DMS 273 (cell line): ENCODE measurements around the gene CTSK.
"Not testable (repeated sequence)": the region's sequence is repeated elsewhere in the genome, so short reads cannot be mapped to it uniquely, and the experiment has no call there.

Experiments
- DNase-seq: peaks from one replicate; lab custom pipeline; 2025; ENCODE audit not compliant: unreplicated experiment; lab: John Stamatoyannopoulos, UW

CTSK gene

GRCh38 chr1:150807249-150808023 is 624 bp downstream of the CTSK start:
- no peak for DNase-seq

DNA sequence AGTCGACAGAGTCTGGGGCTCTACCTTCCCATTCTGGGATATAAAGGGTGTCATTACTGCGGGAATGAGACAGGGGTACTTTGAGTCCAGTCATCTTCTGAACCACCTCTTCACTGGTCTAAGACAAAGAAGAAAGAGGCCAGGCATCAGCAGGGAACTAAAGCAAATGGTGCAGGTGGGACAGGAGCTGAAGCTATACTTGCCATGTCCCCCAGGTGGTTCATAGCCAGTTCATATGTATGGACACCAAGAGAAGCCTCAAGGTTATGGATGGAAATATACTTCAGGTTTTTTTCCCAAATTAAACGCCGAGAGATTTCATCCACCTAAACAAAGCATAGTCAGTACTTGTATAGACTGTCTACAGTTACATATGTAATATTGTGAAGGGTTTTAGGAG is 2.2 kb downstream of the CTSK start:
- no peak for DNase-seq

DNA sequence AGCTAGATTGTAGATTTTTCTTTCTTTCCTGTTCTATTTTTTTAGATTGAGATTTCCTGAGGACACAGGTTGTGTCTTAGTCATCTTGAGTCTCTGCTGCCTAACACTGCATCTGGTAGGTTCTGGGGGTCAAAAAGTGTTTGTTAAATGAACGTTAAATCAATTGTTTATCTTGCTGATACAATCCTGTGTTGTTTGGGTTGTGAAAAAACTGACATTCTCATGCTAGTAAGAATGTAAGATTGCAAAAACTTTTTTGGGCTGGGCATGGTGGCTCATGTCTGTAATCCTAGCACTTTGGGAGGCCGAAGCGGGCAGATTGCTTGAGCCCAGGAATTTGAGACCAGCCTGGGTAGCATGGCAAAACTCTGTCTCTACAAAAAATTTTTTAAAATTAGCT is 3.4 kb downstream of the CTSK start:
- no peak for DNase-seq

GRCh38 chr1:150799089-150799488 is 9.0 kb downstream of the CTSK start:
- DNase-seq: no peak

- no peak for DNase-seq
Measured at GRCh38 chr1:150798525-150798924, 9.5 kb downstream of the CTSK start.

GRCh38 chr1:150796374-150796773 is 11.7 kb downstream of the CTSK start:
- DNase-seq: no peak

DNA sequence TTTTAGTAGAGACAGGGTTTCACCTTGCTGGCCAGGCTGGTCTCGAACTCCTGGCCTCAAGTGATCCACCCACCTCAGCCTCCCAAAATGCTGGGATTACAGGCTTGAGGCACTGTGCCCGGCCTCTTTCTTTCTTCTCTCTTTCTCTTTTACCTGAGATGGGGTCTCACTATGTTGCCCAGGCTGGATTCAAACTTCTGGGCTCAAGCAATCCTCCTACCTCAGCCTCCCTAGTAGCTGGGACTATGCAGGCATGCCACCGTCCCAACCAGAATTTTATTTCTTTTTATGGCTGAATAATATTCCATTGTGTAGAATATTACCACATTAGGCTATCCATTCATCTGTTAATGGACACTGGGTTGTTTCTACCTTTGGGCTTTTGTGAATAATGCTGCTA is 14.3 kb downstream of the CTSK start:
- DNase-seq: not testable (repeated sequence)

- no peak for DNase-seq
Measured at GRCh38 chr1:150793221-150793620, 14.8 kb downstream of the CTSK start.

- DNase-seq: no peak
Measured at GRCh38 chr1:150791585-150791984, 16.5 kb downstream of the CTSK start.

GRCh38 chr1:150789396-150789795 is 18.7 kb downstream of the CTSK start:
- DNase-seq: no peak

- no peak for DNase-seq
Measured at GRCh38 chr1:150788946-150789345, 19.1 kb downstream of the CTSK start.

- DNase-seq: no peak
Measured at GRCh38 chr1:150787455-150787854, 20.6 kb downstream of the CTSK start.

GRCh38 chr1:150780510-150780909 is 27.6 kb downstream of the CTSK start:
- peak; percentile 86 for DNase-seq

DNA sequence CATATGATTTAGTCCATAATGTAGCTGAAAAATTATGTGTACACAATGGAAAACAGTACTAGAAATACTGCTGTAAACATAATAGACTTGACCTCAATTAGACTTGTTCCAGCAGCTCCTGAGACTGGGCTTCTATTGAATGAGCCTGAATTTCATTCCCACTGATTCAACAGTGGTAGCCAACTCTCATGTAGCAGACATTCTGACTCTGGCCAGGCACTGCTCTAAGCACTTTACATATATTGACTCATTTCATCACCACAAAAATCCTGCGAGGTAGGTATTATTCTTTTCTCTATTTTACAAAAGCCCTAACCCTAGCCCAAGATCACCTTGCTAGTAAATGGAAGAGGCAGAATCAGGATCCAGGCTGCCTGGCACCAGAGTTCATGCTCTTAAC is 29.7 kb downstream of the CTSK start:
- no peak for DNase-seq

DNA sequence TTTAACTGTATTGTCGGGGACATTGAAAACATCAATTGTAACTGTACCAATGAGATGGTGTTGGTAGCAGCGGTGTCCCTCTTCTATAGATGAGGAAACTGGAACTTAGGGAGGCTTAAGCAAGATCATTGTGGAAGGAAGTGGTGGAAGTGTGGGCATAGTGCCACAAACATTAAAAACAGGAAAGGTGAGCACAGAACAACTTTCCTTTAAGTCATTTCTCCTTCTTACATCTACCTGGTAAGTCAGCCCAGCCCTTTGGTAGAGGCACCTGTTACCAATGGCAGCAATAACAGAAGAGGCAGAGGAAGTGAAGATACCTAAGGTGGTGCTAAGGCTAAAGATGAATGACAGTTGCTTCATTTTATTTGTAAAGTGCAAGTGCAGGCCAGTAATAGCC is 30.5 kb downstream of the CTSK start:
- DNase-seq: no peak

DNA sequence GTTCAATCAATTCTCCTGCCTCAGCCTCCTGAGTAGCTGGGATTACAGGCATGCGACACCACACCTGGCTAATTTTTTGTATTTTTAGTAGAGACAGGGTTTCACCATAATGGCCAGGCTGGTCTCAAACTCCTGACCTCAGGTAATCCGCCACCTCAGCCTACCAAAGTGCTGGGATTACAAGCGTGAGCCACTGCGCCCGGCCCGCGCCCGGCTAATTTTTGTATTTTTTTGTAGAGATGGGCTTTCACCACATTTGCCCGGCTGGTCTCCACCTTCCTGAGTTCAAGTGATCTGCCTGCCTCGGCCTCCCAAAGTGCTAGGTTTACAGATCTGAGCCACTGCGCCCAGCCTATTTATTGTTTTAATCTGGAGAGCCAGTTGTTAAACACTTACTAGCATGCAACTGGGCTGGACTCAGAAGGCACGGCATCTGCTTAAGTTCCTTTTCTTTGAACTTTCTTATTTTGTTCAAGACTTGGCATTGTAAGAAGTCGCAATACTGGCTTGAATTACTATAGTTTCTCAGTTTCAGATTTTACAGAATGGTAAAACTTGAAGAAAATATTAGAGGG is 32.0 kb downstream of the CTSK start:
- DNase-seq: not testable (repeated sequence)

- no peak for DNase-seq
Measured at GRCh38 chr1:150775276-150775675, 32.8 kb downstream of the CTSK start.

DNA sequence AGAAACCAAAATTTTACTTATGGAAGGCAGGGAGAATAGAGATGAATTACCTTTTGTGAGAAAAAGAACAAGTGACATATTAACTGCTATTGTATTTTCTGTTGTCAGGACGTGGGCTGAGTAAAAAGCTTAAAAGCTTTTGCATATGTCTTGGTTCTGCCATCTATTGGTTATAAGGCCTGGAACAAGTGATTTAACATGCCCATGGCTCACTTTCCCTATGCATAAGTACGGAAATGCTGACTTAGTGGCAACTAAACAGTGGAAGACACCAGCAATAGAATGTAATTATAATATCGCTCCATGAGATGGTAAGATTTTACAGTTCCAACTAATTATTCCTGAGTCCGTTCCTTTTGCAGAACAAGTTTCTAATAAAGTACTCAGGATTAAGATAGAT is 35.7 kb downstream of the CTSK start:
- no peak for DNase-seq

DNA sequence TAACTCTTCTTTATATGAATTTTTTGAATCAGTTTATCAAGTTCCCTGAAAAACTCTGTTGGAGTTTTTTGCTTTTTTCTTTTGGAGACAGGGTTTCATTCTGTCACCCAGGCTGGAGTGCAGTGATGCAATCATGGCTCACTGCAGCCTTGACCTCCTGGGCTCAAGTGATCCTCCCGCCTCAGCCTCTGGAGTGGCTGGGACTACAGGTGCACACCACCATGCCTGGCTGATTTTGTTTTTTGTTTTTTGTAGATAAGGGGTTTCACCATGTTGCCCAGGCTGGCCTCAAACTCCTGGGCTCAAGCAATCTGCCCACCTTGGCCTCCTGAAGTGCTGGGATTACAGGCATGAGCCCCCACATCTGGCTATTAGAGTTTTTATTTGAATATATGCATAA is 40.4 kb downstream of the CTSK start:
- DNase-seq: not testable (repeated sequence)

DNA sequence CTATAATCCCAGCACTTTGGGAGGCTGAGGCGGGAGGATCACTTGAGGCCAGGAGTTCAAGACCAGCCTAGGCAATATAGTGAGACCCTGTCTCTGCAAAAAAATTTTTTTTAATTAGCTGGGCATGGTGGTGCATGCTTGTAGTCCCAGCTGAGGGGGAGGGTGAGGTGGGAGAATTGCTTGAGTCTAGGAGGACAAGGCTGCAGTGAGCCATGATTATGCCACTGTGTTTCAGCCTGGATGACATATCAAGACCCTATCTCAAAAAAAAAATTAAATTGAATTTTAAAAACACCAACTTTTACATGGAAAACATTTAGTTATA is 42.1 kb downstream of the CTSK start:
- DNase-seq: not testable (repeated sequence)

DNA sequence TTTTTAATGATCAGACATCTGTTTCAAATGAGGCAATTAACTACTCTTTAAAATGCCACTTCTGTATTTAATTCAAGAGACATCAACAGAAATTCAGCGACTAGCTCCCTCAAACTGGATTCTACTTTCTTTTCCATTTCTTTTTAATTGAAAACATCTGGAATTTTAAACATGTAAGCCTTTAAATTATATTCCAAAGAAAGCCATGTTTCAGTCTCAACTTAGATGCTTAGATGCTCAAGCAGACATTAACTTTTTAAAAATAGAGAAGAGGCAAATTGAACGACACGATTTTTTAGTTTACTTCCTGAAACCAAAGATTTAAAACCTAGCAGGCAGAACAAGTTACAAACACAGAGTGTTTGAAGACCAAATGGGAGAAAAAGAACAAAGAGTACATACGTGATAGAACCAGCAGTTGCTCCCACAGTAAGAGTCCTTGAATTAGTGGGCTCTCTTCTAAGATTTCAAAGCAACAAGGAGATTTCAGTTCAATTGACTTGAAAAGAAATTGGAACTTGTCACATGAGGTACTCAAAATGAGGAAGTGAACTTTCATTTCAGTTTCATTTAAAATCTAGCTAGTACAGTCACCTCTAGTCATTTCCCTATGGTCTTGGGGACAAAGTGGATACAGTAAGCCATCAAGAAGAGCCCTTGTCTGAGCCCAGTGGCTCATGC is 42.6 kb downstream of the CTSK start, which contains the start of gene CTSS:
Gene CTSS, minus strand, starts transcription at position 483 of the 681 bp plus-strand sequence. CDS start 1,015 bp downstream, outside the sequence.
- no peak for DNase-seq

GRCh38 chr1:150764617-150765101 is 43.4 kb downstream of the CTSK start:
- DNase-seq: peak; percentile 86
